Measurements from ENCODE around the gene RNF19B. TPM values are rescaled to one million over a fixed set of nuclear protein-coding genes. Genes with fewer than 3 reads are reported as not detected.

The RNF19B gene
- total RNA-seq, 1 experiment from 2014 or later, result 15.0 TPM

- Histone ChIP-seq H3K4me2 (ENCODE audit: insufficient read depth, insufficient read length, low read length) (no peak overlapping the region), H4K91ac (ENCODE audit: insufficient read length, low read depth, low read length) (no peak overlapping the region)
- WGBS (ENCODE audit: extremely low coverage, insufficient read length, low lambda C conversion rate), result no CpG with 5 or more reads among the region's 19 CpGs
Observed at GRCh38 chr1:32886828-32887414, 77.7 kb downstream of the RNF19B start.

More at GRCh38 chr1:32886828-32887414, 77.7 kb downstream of the RNF19B start:
- Histone ChIP-seq H3K14ac (ENCODE audit: insufficient read depth, low read length) (no peak overlapping the region), H3K9me3 (ENCODE audit: control insufficient read depth, low read depth, low read length) (no peaks in the 10 kb centered on the region), H3K79me2 (ENCODE audit: insufficient read depth, low read length) (no peaks in the 10 kb centered on the region), H3K79me1 (ENCODE audit: insufficient read depth, low read depth, low read length, poor library complexity, severe bottlenecking) (no peaks in the 10 kb centered on the region), H3K9ac (ENCODE audit: extremely low read depth, insufficient read length, low read length) (no peak overlapping the region), H3K23ac (ENCODE audit: insufficient read length, low read depth, low read length) (no peak overlapping the region), H2BK5ac (ENCODE audit: insufficient read length, low read length) (no peak overlapping the region), H3K23me2 (ENCODE audit: insufficient read length, low read depth, low read length, poor library complexity, severe bottlenecking) (no peaks in the 10 kb centered on the region), H3K27ac (ENCODE audit: insufficient read length, low read depth, low read length) (no peak overlapping the region), H3K4me1 (ENCODE audit: insufficient read depth, low read length) (no peaks in the 10 kb centered on the region), H4K5ac (ENCODE audit: insufficient read length, low read depth, low read length) (no peak overlapping the region), H2AK5ac (ENCODE audit: insufficient read length, low read length) (no peak overlapping the region), H2AFZ (ENCODE audit: low read length) (no peak overlapping the region), H3K18ac (ENCODE audit: insufficient read length, low read depth, low read length) (no peak overlapping the region), H3T11ph (ENCODE audit: low read length) (no peak overlapping the region), H3K27me3 (ENCODE audit: insufficient read depth, low read length) (no peaks in the 10 kb centered on the region; the same call in 1 of the 2 replicates), H2BK120ac (ENCODE audit: low read depth, low read length, poor library complexity, severe bottlenecking) (no peak overlapping the region), H2BK20ac (ENCODE audit: low read depth, low read length, poor library complexity, severe bottlenecking) (no peak overlapping the region), H2BK15ac (ENCODE audit: low read depth, low read length) (no peak overlapping the region), H3K4ac (ENCODE audit: low read depth, low read length) (no peak overlapping the region), H4K20me1 (ENCODE audit: control insufficient read depth, insufficient read depth, insufficient read length) (no peaks in the 10 kb centered on the region), H4K8ac (replicated peaks; ENCODE audit: insufficient read length, low read depth, low read length) (no peak overlapping the region), H3K56ac (ENCODE audit: insufficient read length, low read depth, low read length) (no peak overlapping the region), H2BK12ac (ENCODE audit: insufficient read length, low read depth, low read length) (no peak overlapping the region)
- H3K4me1 Mint-ChIP-seq, result peaks cover 3 to 28% of the 10 kb centered on the region in 2 experiments; a peak in 3 of 4 replicates
- no peak overlapping the region for H3K27ac Mint-ChIP-seq
- no peak for TF ChIP-seq CTCF (conservative IDR thresholded peaks at IDR 0.05)
- no peaks in the 10 kb centered on the region for H3K36me3 Mint-ChIP-seq (ENCODE audit: insufficient read depth in 1 of 3, low read depth in 3 of 3)
- H3K27me3 Mint-ChIP-seq (ENCODE audit: low read depth), result peaks cover 79% of the 10 kb centered on the region
- DNase-seq, result no peak
- no peak overlapping the region; a peak in 1 of 5 replicates for H3K4me3 Mint-ChIP-seq
- H3K9me3 Mint-ChIP-seq, result peaks cover 0 to under 1% of the 10 kb centered on the region in 2 experiments; a peak in 2 of 5 replicates

Other genes starting within 250 kb of the RNF19B start
- gene YARS1, start 147.5 kb downstream of the RNF19B start, total RNA-seq (2021), result 185 and 194 TPM in 2 replicates
- gene S100PBP, start 147.2 kb downstream of the RNF19B start, total RNA-seq (2021), result 50.1 and 51.4 TPM in 2 replicates
- gene FNDC5, start 93.9 kb downstream of the RNF19B start, total RNA-seq (2021), result 4.5 and 5.9 TPM in 2 replicates
- gene HPCA, start 78.3 kb downstream of the RNF19B start, total RNA-seq (2021), result 1.1 and 1.2 TPM in 2 replicates
- gene TMEM54, start 63.4 kb downstream of the RNF19B start, total RNA-seq (2021), result 17.2 and 17.7 TPM in 2 replicates
- gene AK2, start 72.1 kb upstream of the RNF19B start, total RNA-seq (2021), result 144 and 159 TPM in 2 replicates
- gene AZIN2, start 116.3 kb upstream of the RNF19B start, total RNA-seq (2021), result 0.39 and 0.50 TPM in 2 replicates
- gene TRIM62, start 217.2 kb upstream of the RNF19B start, total RNA-seq (2021), result 6.9 and 7.3 TPM in 2 replicates

Data from H9 (cell line).